Measurements from ENCODE around the gene EGLN3. TPM values are rescaled to one million over a fixed set of nuclear protein-coding genes. Genes with fewer than 3 reads are reported as not detected.

Gene EGLN3
- total and polyA plus RNA-seq, 2 of the 13 experiments (the other 11 are each of a cell fraction or from before 2014, with no cell fraction given): 0.18 to 27.3 TPM

- TF ChIP-seq ZNF234 (CRISPR knock-in tag; conservative IDR thresholded peaks at IDR 0.05) (peak; percentile 95), ZNF431 (CRISPR knock-in tag; IDR thresholded peaks at IDR 0.05; ENCODE audit: borderline replicate concordance, low read depth) (peak; percentile 63; the same call in 1 of the 2 replicates), MATR3 (CRISPR knock-in tag; IDR thresholded peaks at IDR 0.05) (no peak; the same call in 1 of the 2 replicates), ZFP37 (CRISPR knock-in tag; IDR thresholded peaks at IDR 0.05; ENCODE audit: borderline replicate concordance) (no peak), NAIF1 (CRISPR knock-in tag; IDR thresholded peaks at IDR 0.05; ENCODE audit: borderline replicate concordance) (no peak), XBP1 (CRISPR knock-in tag; IDR thresholded peaks at IDR 0.05) (no peak), DR1 (CRISPR knock-in tag; IDR thresholded peaks at IDR 0.05) (no peak), ZNF777 (CRISPR knock-in tag; IDR thresholded peaks at IDR 0.05) (peak; percentile 72), MZF1 (CRISPR knock-in tag; IDR thresholded peaks at IDR 0.05; ENCODE audit: borderline replicate concordance) (no peak), DZIP1 (CRISPR knock-in tag; IDR thresholded peaks at IDR 0.05) (0 out of 2 replicates have a peak, but pooled peaks have one; percentile 68), ZHX2 (IDR thresholded peaks at IDR 0.05; ENCODE audit: low read depth) (peak; percentile 58; the same call in 1 of the 2 replicates), ZHX2 (CRISPR knock-in tag; IDR thresholded peaks at IDR 0.05; ENCODE audit: borderline replicate concordance) (no peak), SRF (IDR thresholded peaks at IDR 0.05; ENCODE audit: low read depth, low read length) (no peak), ZBED4 (CRISPR knock-in tag; IDR thresholded peaks at IDR 0.05; ENCODE audit: borderline replicate concordance) (peak; percentile 55; the same call in 1 of the 2 replicates), FLYWCH1 (CRISPR knock-in tag; IDR thresholded peaks at IDR 0.05) (no peak), TBX3 (IDR thresholded peaks at IDR 0.05; ENCODE audit: borderline replicate concordance) (no peak)
Observed at GRCh38 chr14:33950320-33951182, at the start of gene EGLN3 (continued).
